Measurements from ENCODE around the gene EFCAB14. TPM values are rescaled to one million over a fixed set of nuclear protein-coding genes. Genes with fewer than 3 reads are reported as not detected.
"Not testable (repeated sequence)": the region's sequence is repeated elsewhere in the genome, so short reads cannot be mapped to it uniquely, and the experiment has no call there.

Gene EFCAB14
- total RNA-seq, 2 experiments from 2014 or later: 29.9 to 38.3 TPM

GRCh38 chr1:46742069-46742468, 23.2 kb upstream of the EFCAB14 start:
- H3K4me3 ChIP-seq (ENCODE audit: low read depth, low read length, poor library complexity, severe bottlenecking): no peak overlapping the region
- no peak overlapping the region for H3K27ac ChIP-seq (ENCODE audit: low read depth, low read length, poor library complexity, severe bottlenecking)
- POLR2A ChIA-PET: interaction anchor here (0.9 kb wide), 1 partner anchor 798 kb away, joined by 3 read pairs; no protein-coding TSS in a partner anchor
- H4K20me1 ChIP-seq (ENCODE audit: insufficient read depth, low read length): no peaks in the 10 kb centered on the region
- no peak overlapping the region for H2AFZ ChIP-seq (ENCODE audit: low read length)
- BruUV-seq (replicated peaks): no TSS peak
- intact Hi-C loops (cut with micrococcal nuclease; ENCODE audit: unreplicated experiment): no loop called here
- H3K4me2 ChIP-seq (ENCODE audit: low read length): no peak overlapping the region
- H3K4me1 ChIP-seq (ENCODE audit: insufficient read depth, low read length, poor library complexity, severe bottlenecking): no peaks in the 10 kb centered on the region
- no peak for DNase-seq (ENCODE audit: low spot score)
- H3K9me3 ChIP-seq (ENCODE audit: low read length): no peaks in the 10 kb centered on the region
- CTCF ChIA-PET (ENCODE audit: unreplicated experiment): no interaction called here
- TF ChIP-seq EZH2phosphoT487 (IDR thresholded peaks at IDR 0.05; ENCODE audit: borderline replicate concordance, low read depth, low read length) (no peak), CTCF (conservative IDR thresholded peaks at IDR 0.05; ENCODE audit: low read length) (no peak)
- no peaks in the 10 kb centered on the region for H3K9me2 ChIP-seq (ENCODE audit: insufficient read depth, low read length)
- no peaks in the 10 kb centered on the region for H3K36me3 ChIP-seq (ENCODE audit: insufficient read depth, low read length)
- H3K79me2 ChIP-seq (ENCODE audit: insufficient read depth, low read depth, low read length): no peaks in the 10 kb centered on the region

- Histone ChIP-seq H3K79me2 (ENCODE audit: insufficient read depth, low read depth, low read length) (no peaks in the 10 kb centered on the region), H3K4me3 (ENCODE audit: low read depth, low read length, poor library complexity, severe bottlenecking) (no peak overlapping the region), H3K9me2 (ENCODE audit: insufficient read depth, low read length) (no peaks in the 10 kb centered on the region), H3K4me1 (ENCODE audit: insufficient read depth, low read length, poor library complexity, severe bottlenecking) (no peaks in the 10 kb centered on the region), H3K36me3 (ENCODE audit: insufficient read depth, low read length) (no peaks in the 10 kb centered on the region), H4K20me1 (ENCODE audit: insufficient read depth, low read length) (no peaks in the 10 kb centered on the region), H2AFZ (ENCODE audit: low read length) (no peak overlapping the region), H3K4me2 (ENCODE audit: low read length) (no peak overlapping the region), H3K9me3 (ENCODE audit: low read length) (no peaks in the 10 kb centered on the region), H3K27ac (ENCODE audit: low read depth, low read length, poor library complexity, severe bottlenecking) (no peak overlapping the region)
- intact Hi-C loops (cut with micrococcal nuclease; ENCODE audit: unreplicated experiment): no loop called here
- peak; percentile 51 for DNase-seq (ENCODE audit: low spot score)
- no TSS peak for BruUV-seq (replicated peaks)
- peak; percentile 63 for TF ChIP-seq CTCF (conservative IDR thresholded peaks at IDR 0.05; ENCODE audit: low read length)
- no peak for TF ChIP-seq EZH2phosphoT487 (IDR thresholded peaks at IDR 0.05; ENCODE audit: borderline replicate concordance, low read depth, low read length)
- ChIA-PET CTCF (ENCODE audit: unreplicated experiment) (no interaction called here), POLR2A (no interaction called here)
Measured at GRCh38 chr1:46735708-46736324, 16.9 kb upstream of the EFCAB14 start.

GRCh38 chr1:46728327-46728873, 9.5 kb upstream of the EFCAB14 start:
- DNase-seq (ENCODE audit: low spot score); BruUV-seq (replicated peaks); H3K4me3 ChIP-seq (ENCODE audit: low read depth, low read length, poor library complexity, severe bottlenecking); CTCF ChIA-PET (ENCODE audit: unreplicated experiment); H3K79me2 ChIP-seq (ENCODE audit: insufficient read depth, low read depth, low read length); H4K20me1 ChIP-seq (ENCODE audit: insufficient read depth, low read length); H3K9me2 ChIP-seq (ENCODE audit: insufficient read depth, low read length); H3K4me1 ChIP-seq (ENCODE audit: insufficient read depth, low read length, poor library complexity, severe bottlenecking); H3K4me2 ChIP-seq (ENCODE audit: low read length); H3K36me3 ChIP-seq (ENCODE audit: insufficient read depth, low read length); POLR2A ChIA-PET; H3K27ac ChIP-seq (ENCODE audit: low read depth, low read length, poor library complexity, severe bottlenecking); H3K9me3 ChIP-seq (ENCODE audit: low read length); H2AFZ ChIP-seq (ENCODE audit: low read length): not testable (repeated sequence)
- intact Hi-C loops (cut with micrococcal nuclease; ENCODE audit: unreplicated experiment): loop anchor here (5.0 to 10.0 kb wide), 2 partner anchors 174 to 281 kb away; partner anchors contain the start of gene KNCN
